GM18861 (cell line): ENCODE measurements around the gene AP3D1.
A peak's percentile ranks its signal among the peaks of the same experiment; 100 is the strongest.

Source experiments
- ATAC-seq: cut with Tn5 transposase; IDR thresholded peaks from one replicate; pipeline ENCODE4 v1.9.1; 2021; ENCODE audit not compliant: unreplicated experiment

AP3D1 gene

DNA sequence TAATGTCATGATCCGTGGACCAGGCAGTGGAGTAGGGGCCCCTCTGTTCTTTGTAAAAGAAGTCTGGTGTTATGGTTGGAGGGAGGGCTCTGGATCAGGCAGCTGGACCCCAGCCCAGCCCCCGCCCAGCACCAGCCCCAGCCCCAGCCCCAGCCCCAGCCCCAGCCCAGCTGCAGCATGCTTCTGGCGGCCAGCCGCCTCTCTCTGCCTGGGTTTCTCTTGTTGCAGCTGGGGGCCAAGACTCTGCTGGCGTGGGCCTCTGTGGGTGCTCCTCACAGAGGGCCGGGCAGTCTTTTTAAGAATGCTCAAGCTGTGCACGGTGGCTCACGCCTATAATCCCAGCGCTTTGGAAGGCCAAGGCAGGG, 30.2 kb upstream of the AP3D1 start:
- no peak for ATAC-seq

DNA sequence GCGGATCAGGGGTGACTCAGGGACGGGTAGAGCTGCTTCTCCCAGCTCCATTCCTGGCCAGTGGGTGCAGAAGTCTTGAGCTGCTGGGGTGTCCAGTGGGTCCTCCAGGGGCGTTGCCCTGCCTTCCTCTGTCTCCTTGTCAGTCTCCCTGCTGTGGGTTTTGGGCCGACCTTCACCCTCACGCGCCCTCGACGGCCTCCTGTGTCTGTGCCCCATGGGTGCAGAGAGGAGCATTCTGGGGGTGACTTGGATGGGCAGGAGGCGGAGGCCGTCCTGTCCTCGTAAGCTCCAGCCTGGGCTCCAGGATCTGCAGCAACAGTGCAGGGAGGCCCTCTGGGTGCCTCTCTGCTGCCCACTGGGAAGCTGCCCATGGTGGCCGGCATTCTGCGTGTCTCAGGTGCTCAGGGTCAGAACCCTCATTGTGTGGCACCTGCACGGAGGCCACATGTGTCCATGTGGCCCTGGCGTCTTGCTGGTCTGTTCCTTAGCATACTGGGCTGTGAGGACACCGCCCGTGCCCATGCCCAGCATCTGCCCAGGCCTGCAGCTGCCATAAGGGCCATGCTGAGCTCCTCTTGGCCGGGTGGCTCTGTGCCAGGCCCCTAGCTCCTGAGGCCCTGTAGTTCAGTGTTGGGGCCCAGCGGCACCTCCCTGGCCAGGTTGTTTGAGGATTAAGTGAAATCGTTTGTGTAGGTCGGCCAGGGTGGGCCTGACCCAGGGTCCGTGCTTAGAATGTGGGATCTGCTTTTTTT, 29.7 kb upstream of the AP3D1 start:
- ATAC-seq: no peak

DNA sequence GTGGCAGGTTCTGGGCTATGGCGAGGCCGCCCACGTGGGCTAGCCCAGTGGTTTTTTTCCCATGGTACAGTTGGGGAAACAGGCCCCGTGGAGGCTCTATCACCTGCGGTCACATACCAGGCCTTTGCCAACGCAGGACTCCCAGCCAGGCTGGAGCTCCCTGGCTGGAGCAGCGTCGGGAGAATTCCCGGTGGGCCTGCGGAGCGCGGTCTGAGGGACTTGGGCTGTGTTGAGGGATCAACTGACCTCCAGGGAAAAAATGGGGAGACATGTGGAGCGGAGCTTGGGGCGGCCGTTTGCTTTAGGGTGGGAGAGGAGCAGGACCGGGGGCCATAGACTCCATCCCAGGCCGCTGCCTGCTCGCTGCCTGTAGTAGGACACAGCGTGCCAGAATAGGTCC, 28.7 kb upstream of the AP3D1 start:
- ATAC-seq: no peak

DNA sequence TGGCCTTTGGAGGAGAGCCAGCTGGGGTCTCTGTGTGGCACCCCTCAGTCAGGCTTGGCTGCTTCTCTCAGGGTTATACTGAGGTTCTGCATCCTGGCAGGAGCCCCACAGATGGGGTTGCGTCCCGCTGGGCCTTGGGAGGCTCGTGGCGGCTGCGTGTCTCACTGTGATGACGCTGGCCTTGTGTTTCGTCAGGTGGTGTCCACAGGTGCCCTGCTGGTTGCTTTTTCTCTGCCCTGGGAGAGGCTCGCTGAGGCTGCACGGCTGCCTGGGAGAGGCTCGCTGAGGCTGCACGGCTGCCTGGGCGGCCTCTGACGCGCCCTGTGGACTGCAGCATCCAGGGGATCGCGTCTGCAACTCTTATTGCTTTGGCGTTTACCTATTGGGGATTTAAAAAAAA, 27.7 kb upstream of the AP3D1 start:
- ATAC-seq: no peak

DNA sequence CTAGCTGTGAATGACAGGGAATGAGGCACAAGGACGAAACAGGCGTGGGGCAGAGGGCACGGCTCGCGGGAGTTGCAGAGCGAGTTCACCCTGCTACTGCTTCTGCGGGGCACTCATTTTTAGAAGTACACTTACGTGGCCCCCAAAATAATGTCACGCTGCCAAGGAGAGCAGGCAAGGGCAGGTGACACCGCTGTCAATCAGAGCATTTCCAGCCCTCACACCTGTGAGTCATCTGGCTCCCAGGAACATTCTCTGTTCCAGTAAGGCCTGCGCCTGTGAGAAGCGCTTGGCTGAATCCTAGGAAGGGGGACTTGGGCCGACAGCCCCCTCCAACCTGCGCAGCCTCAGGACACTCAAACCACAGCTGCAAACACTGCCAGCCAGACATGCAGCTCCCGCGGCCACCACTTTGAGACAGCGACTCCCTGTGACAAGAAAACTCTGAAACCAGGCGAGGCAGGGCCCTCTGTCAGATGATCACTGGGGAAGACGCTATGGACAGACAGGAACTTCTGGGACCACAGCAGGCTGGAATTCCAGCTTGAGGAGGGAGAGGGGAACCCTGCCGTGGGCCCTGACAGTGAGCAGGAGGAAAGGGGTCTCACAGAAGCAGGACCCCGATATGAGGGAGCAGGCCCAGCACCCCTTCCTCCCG, 25.1 kb upstream of the AP3D1 start:
- ATAC-seq: no peak

DNA sequence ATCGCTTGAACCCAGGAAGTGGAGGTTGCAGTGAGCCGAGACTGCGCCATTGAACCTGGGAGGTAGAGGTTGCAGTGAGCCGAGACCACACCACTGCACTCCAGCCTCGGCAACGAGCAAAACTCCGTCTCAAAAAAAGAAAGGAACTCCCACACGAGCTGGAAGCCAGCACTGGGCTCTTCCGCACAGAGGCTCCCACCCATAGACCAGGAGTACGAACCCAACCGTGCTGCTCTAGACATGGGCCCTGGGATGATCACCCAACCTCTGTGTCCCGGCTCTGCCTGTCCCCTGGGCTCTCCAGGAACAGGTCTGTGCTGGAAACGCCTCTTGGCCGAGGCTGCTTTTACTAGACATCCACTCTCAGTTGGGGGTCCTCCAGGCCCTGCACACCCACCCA, 24.4 kb upstream of the AP3D1 start:
- no peak for ATAC-seq

DNA sequence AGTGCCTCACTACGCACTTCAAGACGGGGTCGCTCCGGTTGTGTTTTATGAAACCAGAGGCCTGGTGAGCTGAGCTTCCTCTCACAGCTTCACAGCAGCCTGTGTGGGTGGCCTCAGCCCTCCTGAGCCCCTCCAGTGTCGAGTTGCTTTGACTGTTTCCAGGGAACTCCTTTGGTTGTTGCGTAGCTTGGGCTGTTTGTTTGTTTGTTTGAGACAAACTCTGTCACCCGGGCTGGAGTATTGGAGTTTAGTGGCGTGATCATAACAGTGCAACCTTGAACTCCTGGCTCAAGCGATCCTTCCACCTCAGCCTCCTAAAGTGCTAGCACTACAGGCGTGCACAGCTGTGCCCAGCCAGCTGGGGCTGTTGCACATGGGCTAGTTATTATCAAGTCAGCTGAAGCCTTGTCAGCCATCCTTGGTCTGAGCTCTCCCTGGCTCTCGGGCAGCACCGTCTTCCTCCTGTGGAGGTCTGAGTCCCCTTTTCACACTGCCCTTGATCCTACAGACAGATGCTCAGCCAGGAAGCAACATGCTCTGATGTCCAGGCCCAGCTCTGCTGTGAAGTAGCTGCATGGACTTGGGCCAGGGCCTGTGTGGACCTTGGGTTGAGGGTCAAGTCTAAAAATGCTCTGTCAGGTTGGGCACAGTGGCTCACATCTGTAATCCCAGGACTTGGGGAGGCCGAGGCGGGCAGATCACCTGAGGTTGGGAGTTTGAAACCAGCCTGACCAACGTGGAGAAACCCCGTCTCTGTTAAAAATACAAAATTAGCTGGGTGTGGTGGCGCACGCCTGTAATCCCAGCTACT, 22.6 kb upstream of the AP3D1 start:
- no peak for ATAC-seq

DNA sequence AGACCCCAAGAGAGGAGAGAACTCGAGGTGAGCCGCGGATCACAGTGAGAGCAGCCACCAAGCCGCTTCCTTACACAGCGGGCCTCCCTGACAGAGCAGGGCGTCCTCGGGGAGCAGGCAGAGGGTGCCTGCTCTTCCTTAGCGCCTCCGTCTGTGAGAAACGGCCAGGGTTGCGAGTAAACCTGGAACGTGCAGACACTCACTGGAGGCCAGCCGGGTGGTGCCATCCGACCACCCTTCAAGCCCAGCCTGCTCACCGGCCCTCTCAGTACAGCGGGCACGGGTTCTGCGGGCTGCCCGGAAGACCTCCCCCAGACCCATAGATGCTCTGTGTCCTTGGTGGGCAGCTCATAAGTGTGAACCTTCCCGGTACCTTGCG, 22.0 kb upstream of the AP3D1 start:
- ATAC-seq: no peak

DNA sequence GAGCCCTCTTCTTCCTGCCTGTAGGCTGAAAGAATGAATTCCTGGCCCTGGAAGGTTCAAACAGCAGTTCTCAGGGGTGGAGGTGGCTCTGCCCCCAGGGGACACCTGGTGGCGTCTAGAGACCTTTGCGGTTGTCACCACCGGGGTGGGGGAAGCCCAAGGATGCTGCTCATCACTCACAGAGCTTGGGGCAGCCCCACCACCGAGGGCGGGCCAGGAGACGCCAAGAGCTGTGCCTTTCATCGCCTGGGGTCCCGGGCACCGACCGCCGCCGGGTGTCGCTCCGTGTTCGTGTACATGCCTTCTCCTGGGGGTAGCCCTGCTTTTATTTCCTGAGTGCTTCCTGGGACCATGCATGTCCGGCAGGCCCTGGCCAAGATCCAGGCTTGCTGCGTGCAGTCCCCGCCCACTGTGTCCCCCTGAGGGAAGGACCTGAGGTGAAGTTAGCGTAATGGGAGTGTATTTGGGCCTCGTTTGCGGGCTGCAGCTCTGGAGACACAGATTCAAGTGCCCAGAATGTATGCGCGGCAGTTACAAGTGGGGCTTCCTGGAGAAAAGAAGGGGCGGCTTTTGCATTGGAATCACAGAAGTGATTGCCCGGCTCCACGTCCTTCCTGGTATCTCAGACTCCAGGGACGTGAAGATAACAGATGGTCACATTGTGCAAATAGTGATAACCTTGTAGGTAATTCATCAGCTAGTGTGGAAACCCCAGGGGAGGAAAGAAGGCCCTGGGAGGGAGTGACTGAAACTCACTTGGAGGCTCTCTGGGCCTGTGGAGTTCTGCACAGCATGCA, 20.2 kb upstream of the AP3D1 start:
- peak; percentile 33 for ATAC-seq

DNA sequence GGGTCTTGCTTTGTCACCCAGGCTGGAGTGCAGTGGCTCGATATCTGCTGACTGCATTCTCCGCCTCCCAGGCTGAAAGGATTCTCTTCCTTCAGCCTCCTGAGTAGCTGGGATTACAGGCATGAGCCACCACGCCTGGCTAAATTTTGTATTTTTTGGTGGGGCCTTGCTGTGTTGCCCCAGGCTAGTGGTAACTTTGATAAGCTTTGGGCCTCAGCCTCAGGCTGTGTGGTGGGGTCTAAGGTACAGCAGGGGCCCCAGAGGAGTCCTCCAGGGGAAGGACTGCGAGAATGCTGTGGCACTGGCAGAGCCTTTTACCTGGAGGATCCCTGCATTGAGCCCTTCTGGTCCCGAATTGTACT, 19.6 kb upstream of the AP3D1 start:
- ATAC-seq: no peak

DNA sequence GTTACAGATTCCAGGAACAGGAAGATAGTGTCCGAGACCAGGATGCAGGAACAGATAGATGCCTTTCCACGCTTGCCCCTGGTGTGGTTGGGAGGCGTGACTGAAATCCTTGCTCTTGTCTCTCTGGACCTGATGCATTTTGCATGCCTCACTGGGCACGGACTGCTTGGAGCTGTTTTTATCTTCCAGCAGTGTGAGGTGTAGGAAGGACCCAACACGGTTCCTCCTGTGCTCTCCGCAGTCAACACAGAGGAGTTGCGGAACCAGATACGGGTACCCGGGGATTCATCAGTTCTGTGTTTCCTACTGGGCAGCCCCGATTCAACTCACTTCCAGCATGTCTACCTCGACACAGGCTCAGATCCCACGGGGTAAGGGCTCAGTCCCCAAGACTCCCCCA, 18.9 kb upstream of the AP3D1 start:
- ATAC-seq: no peak

DNA sequence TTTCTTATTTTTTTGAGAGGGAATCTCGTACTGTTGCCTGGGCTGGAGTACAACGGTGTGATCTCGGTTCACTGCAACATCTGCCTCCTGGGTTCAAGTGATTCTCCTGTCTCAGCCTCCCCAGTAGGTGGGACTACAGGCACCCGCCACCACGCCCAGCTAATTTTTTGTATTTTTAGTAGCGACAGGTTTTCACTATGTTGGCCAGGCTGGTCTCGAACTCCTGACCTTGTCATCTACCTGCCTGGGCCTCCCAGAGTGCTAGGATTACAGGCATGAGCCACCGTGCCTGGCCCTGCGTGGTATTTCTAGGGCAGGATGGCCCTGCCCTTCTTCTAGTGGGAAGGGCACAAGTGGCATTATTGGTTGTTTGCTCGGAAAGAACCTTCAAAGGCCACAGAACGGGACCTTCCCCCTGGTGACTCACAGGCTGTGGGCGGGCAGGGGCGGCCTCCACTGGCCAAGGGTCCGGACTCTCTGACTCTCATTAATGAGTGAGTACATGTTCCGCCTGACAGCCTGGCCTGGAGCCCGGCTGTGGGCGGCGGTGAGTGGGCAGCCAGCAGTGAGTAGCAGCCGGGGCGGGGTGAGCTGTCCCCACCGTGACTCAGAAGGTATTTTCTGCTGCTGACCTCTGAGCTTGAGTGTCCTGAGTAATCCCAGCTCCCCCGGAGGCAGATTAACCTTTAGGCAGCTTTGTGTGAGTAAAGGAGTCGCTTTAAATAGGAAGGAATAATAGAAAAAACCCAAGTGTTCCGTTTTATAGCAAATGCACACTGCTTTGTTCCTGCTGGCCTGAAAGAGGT, 17.5 kb upstream of the AP3D1 start:
- peak; percentile 33 for ATAC-seq

DNA sequence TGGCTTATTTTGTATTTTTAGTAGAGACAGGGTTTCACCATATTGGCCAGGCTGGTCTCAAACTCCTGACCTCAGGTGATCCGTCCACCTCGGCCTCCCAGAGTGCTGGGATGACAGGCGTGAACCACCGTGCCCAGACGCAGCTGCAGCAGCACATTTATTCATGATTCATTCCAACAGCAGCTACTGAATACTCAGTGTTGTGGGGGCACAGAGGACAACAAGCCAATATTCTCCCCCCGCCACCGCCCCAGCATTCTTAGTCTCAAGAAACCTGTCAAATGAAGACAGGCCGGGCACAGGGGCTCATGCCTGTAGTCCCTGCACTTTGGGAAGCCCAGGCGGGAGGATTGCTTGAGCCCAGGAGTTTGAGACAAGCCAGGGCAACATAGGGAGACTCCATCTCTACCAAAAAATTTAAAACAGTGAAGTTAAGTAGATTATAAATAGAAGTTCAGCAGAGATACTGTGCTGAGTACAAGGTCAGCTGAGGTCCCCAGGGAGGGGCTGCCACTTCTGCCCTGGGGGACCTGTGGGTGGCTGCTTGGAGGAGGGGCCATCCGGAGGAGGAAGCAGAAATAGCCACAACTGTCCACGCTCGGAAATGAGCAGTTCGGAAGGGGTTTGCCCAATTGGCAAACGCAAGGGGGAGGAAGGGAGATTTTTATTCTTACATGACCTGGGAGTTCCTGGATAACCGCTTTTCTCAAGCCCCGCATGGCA, 16.7 kb upstream of the AP3D1 start:
- ATAC-seq: peak; percentile 29

DNA sequence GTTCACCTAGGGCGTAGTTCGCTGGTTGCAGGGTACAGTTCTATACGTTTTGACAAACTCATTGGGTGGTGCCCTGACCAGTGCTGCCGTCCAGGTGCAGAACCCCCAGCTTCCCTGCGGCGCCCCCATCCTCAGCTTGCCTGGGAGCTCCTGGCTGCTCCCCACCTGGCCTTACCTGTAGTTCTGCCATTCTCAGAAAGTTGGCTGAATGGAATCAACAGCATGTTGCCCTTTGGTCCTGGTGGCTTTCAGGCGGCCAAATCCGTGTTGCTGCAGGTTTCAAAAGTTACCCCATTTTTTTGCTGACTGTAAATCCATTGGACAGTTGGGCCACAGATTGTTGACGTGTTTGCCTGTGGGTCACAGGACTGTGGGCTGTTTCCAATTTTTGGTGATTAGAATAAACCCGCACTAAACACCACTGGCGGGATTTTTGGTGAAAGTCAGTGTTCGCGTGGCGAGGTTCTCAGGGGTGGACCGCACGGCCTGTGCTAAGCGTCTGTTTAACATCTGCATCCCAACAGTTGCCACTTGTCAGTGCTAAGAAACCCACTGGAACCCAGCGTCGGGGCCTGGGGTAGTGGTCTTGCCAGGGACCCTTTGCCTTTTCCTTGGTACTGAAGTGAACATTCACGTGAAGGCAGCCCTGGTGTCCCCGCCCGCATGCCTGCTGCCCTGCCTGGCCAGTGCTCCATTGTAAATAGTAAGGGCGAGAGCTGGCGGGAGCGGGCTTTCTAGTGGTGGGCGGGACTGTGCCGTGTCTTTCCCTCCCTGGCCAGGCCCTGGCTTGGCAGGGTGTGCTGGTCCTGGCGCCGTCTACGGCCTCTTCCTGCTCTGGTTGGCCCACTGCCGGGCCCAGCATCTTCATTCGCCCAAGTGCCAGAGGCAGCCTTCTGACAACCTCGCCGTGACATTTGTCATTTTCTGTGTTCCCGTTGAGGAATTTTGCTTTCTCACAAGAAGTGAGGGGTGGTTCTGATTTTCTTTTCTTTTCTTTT, 15.7 kb upstream of the AP3D1 start:
- no peak for ATAC-seq

DNA sequence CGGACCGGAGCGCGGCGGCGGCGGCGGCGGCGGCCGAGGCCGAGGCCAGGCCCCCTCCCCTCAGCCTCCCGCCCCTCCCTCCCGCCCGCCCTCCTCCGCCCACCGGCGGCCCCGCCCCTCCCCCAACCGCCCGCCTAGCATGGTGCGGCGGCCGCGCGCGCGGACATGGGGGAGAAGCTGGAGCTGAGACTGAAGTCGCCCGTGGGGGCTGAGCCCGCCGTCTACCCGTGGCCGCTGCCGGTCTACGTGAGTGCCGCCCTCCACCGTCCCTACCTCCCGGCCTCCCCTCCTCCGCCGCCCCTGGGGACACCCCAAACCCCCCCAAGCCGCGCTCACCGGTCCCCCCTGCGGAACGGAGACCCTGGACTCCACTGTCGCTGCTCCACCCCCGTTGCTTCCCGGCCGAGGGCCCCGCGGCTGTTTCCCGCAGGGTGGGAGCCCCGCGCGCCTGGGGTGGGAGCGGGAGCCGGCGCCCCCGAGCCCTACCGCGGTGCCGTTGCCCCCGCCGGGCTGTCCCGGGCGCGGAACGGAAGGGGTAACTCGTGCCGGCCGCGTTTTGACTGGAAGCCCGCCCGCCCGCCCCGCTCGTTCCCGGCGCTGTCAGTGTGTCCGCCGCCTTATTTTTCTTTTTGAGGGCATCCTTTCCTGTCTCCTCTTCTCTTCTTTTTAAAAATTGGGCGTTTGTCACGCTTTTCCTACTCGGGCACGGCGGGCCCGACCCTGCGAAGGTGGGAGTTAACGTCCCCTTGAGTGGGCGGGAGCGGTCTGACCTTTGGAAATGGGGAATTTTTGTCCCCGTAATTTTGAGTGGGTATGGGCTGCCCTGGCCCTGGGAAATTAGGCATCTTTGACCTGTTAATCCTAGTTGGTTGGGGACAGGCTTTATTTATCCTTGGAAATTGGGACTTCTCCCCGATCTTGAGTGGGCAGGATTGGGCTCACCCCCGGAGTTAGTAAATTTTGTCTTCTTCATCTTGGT, 12.9 kb upstream of the AP3D1 start:
- no peak for ATAC-seq

DNA sequence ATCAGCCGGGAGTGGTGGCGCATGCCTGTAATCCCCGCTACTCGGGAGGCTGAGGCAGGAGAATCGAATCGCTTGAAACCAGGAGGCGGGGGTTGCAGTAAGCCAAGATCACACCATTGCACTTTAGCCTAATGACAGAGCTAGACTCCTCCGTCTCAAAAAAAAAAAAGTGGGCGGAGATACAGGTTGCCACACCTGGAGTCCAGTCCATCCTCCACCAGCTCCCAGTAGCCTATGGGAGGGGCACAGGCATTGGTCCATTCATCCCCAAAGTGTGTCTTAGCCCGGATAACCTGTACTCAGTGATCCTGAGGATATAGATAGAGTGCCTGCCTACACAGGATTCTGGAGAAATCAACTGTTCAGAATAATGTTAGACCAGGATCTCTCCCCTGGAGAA, 9.0 kb upstream of the AP3D1 start:
- ATAC-seq: no peak

DNA sequence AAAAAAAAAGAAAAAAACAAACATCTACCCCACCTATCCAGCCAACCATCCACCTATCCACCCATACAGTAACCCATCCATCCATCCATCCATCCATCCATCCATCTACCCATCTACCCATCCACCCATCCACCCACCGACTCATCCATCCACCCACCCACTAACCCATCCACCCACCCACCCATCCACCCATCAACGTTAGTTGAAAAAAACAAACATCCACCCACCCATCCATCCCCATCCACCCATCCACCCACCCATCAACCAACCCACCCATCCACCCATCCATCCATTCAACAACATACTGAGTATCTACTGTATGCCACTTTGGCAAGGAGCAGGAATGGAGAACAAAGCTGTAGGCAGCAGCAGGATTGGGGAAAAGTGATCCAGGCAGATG, 6.1 kb upstream of the AP3D1 start:
- no peak for ATAC-seq
